ENCODE measurements around the gene METTL23. TPM values are rescaled to one million over a fixed set of nuclear protein-coding genes. Genes with fewer than 3 reads are reported as not detected.

Gene METTL23
- total RNA-seq, 4 donors from 2014 or later: 19.2 to 52.6 (median 25.1) TPM

GRCh38 chr17:76681222-76682137 is 45.2 kb upstream of the METTL23 start:
- 60 to 68% methylated on average over 1 to 6 of the region's 16 CpGs for WGBS, 2 donors (ENCODE audit: low coverage in 1 of 2)
- H3K27me3 ChIP-seq: no peaks in the 10 kb centered on the region
- no peaks in the 10 kb centered on the region for H3K9me3 ChIP-seq
- peaks cover 6 to 59% (median 35%) of the 10 kb centered on the region in 3 donors for H3K4me1 ChIP-seq
- peaks cover 0 to 79% of the 10 kb centered on the region in 2 donors for H3K36me3 ChIP-seq
- TF ChIP-seq POLR2AphosphoS5 (IDR thresholded peaks at IDR 0.05): no peak
- TF ChIP-seq, protein P1, sequence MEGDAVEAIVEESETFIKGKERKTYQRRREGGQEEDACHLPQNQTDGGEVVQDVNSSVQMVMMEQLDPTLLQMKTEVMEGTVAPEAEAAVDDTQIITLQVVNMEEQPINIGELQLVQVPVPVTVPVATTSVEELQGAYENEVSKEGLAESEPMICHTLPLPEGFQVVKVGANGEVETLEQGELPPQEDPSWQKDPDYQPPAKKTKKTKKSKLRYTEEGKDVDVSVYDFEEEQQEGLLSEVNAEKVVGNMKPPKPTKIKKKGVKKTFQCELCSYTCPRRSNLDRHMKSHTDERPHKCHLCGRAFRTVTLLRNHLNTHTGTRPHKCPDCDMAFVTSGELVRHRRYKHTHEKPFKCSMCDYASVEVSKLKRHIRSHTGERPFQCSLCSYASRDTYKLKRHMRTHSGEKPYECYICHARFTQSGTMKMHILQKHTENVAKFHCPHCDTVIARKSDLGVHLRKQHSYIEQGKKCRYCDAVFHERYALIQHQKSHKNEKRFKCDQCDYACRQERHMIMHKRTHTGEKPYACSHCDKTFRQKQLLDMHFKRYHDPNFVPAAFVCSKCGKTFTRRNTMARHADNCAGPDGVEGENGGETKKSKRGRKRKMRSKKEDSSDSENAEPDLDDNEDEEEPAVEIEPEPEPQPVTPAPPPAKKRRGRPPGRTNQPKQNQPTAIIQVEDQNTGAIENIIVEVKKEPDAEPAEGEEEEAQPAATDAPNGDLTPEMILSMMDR (IDR thresholded peaks at IDR 0.05): peak in 3 of 4 experiments; percentile 68 to 81 (median 74)
- peak overlapping the region; percentile 5 to 93 (median 86) for H3K27ac ChIP-seq
- H3K4me3 ChIP-seq: no peak overlapping the region
- peak; percentile 44 for ATAC-seq

DNA sequence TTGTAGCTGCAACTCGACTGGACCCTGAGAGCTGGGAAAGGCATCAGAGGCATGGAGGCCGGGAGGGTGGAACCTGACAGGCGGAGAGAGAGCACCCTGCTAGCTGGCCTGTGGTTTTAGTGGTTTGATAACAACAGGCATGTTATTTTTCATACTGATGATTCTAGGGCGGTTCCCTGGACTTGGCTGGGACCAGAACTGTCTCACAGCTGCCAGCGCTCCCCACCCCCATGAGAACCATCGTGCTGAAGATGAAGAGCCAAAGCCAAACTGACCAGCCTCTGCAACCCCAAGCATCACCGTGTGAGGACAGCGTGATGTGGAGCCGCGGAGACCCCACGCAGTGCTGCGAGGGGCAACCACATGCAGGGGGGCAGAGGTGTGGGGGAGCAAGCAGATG is 44.3 kb upstream of the METTL23 start:
- Histone ChIP-seq H3K27ac (peak overlapping the region; percentile 5 to 93 (median 86)), H3K27me3 (no peaks in the 10 kb centered on the region), H3K4me1 (peaks cover 9 to 67% (median 43%) of the 10 kb centered on the region in 3 donors), H3K36me3 (peaks cover 0 to 71% of the 10 kb centered on the region in 2 donors), H3K4me3 (no peak overlapping the region), H3K9me3 (no peaks in the 10 kb centered on the region)
- WGBS, 2 donors (ENCODE audit: low coverage in 1 of 2): 17% methylated on average over 3 of the region's 12 CpGs; no CpG with 5 or more reads in 1 of the 2 donors
- no peak for TF ChIP-seq POLR2AphosphoS5 (IDR thresholded peaks at IDR 0.05)
- TF ChIP-seq, protein P1 (IDR thresholded peaks at IDR 0.05): no peak
- TF ChIP-seq POLR2A (IDR thresholded peaks at IDR 0.05): no peak
- no peak for TF ChIP-seq EP300 (IDR thresholded peaks at IDR 0.05)
- peak; percentile 17 for ATAC-seq

GRCh38 chr17:76683011-76683755 is 43.5 kb upstream of the METTL23 start:
- no peaks in the 10 kb centered on the region for H3K9me3 ChIP-seq
- TF ChIP-seq, protein P1 (IDR thresholded peaks at IDR 0.05): peak in 1 of 4 experiments; percentile 20
- no peak for TF ChIP-seq POLR2AphosphoS5 (IDR thresholded peaks at IDR 0.05)
- no peak for TF ChIP-seq POLR2A (IDR thresholded peaks at IDR 0.05)
- TF ChIP-seq EP300 (IDR thresholded peaks at IDR 0.05): no peak
- ATAC-seq: no peak
- H3K4me1 ChIP-seq: peaks cover 14 to 76% (median 52%) of the 10 kb centered on the region in 3 donors
- peaks cover 0 to 62% of the 10 kb centered on the region in 2 donors for H3K36me3 ChIP-seq
- H3K4me3 ChIP-seq: no peak overlapping the region
- H3K27me3 ChIP-seq: no peaks in the 10 kb centered on the region
- peak overlapping the region; percentile 5 to 93 (median 86) for H3K27ac ChIP-seq
- 47% methylated on average over 3 of the region's 18 CpGs; no CpG with 5 or more reads in 1 of the 2 donors for WGBS, 2 donors (ENCODE audit: low coverage in 1 of 2)

- peaks cover 14 to 85% (median 62%) of the 10 kb centered on the region in 3 donors for H3K4me1 ChIP-seq
- no peak for ATAC-seq
- no peak overlapping the region for H3K4me3 ChIP-seq
- H3K27ac ChIP-seq: peak overlapping the region in 3 of 4 donors; percentile 82 to 93 (median 91)
- peaks cover 0 to 52% of the 10 kb centered on the region in 2 donors for H3K36me3 ChIP-seq
- no CpG with 5 or more reads among the region's 25 CpGs for WGBS, 2 donors (ENCODE audit: low coverage in 1 of 2)
- no peaks in the 10 kb centered on the region for H3K27me3 ChIP-seq
- H3K9me3 ChIP-seq: no peaks in the 10 kb centered on the region
- TF ChIP-seq POLR2AphosphoS5 (IDR thresholded peaks at IDR 0.05) (no peak), EP300 (IDR thresholded peaks at IDR 0.05) (no peak)
- TF ChIP-seq, protein P1 (IDR thresholded peaks at IDR 0.05): no peak
Measured at GRCh38 chr17:76683921-76684745, 42.5 kb upstream of the METTL23 start.
